HG03060 (cell line): ENCODE data around the gene RAB28.
"Not testable (repeated sequence)": the region's sequence is repeated elsewhere in the genome, so short reads cannot be mapped to it uniquely, and the experiment has no call there.

ENCODE experiments used
- ATAC-seq: cut with Tn5 transposase; IDR thresholded peaks from one replicate; pipeline ENCODE4 v1.9.1; 2021; ENCODE audit warnings: low read depth, moderate number of reproducible peaks; ENCODE audit not compliant: unreplicated experiment

Gene RAB28

DNA sequence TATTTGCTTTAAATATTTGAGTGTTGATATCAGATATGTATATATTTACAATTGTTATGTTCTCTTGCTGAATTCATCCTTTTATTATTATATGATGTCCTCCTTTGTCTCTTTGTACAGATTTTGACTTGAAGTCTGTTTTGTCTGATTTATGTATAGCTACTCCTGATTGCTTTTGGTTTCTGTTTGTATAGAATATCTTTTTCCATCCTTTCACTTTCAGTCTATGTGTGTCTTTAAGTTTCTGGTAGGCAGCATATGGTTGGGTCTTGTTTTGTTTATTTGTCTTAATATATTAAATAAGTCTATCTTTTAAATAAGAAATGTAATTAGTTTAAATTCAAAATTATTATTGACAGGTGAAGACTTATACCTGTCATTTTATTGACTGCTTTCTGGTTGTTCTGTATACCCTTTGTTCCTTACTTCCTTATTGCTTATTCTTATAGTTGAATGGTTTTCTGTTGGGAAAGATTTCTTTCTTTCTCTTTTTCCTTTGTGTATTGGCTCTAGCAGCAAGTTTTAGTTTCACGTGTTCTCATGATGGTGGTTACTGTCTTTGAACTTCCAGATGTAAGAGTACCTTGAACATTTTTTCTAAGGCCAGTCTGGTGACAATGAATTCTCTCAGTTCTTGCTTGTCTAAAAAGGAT, 31.1 kb downstream of the RAB28 start:
- ATAC-seq, result no peak

- no peak for ATAC-seq
These were observed 34.5 kb downstream of the RAB28 start for GRCh38 chr4:13449590-13449989.

GRCh38 chr4:13445841-13446790, 38.0 kb downstream of the RAB28 start:
- no peak for ATAC-seq

GRCh38 chr4:13441506-13441905, 42.6 kb downstream of the RAB28 start:
- no peak for ATAC-seq

DNA sequence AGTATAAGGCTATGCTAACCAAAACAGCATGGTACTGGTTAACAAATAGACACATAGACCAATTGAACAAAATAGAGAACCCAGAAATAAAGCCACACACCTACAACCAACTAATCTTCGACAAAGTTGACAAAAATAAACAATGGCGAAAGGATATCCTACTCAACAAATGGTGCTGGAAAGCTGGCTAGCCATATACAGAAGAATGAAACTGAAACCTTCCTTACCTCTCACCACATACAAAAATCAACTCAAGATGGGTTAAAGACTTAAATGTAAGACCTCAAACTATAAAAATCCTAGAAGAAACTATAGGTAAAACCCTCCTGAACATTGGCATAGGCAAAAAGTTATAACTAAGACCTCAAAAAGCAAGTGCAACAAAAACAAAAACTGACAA, 47.2 kb downstream of the RAB28 start:
- no peak for ATAC-seq

DNA sequence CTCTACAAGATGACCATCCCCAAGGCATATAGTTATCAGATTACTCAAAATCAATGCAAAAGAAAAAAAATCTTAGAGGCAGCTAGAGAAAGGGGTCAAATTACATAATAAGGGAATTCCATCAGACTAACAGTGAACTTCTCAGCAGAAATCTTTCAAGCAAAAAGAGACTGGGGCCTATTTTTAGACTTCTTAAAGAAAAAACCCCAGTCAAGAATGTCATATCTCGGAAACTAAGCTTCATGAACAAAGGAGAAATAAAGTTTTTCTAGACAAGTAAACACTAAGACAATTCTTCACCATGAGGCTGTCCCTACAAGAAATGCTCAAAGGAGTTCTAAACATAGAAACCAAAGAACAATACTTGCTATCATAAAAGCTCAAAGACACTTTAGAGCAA, 51.7 kb downstream of the RAB28 start:
- ATAC-seq, result no peak

DNA sequence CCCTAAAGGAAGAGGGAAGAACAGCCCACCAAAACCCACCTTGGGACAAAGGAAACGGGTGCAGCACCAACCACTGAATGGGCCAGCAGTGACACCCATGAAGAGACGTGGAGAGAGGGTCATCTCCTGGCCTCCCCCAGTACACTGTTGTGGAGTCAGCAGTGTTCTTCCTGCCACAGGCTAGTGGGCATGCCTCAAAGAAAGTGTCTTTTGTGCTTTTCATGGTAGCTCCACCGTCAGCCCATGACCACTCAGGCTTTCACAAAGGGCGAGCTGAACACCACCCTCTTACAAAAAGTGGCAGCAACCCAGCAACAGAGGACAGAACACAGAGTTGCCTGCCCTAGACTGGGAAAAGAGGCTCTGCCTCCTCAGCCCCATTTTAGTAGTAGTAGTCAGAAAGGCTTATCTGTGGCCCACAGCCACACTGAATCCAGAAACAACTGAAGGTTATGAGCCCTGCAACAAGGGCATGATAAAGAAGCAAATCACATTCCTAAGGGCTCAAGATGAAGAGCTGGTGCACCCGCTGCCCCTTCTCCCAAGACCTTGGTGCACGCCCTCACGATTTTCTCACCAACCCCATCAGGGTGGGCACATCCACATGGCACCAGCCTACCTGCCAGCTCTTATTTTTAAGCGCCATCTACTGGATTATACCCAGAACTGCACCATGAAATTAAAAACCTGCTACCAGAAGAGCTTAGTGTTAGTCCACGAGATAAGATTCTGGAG, 53.1 kb downstream of the RAB28 start:
- no peak for ATAC-seq

GRCh38 chr4:13427599-13428325, 56.4 kb downstream of the RAB28 start:
- ATAC-seq, result no peak

DNA sequence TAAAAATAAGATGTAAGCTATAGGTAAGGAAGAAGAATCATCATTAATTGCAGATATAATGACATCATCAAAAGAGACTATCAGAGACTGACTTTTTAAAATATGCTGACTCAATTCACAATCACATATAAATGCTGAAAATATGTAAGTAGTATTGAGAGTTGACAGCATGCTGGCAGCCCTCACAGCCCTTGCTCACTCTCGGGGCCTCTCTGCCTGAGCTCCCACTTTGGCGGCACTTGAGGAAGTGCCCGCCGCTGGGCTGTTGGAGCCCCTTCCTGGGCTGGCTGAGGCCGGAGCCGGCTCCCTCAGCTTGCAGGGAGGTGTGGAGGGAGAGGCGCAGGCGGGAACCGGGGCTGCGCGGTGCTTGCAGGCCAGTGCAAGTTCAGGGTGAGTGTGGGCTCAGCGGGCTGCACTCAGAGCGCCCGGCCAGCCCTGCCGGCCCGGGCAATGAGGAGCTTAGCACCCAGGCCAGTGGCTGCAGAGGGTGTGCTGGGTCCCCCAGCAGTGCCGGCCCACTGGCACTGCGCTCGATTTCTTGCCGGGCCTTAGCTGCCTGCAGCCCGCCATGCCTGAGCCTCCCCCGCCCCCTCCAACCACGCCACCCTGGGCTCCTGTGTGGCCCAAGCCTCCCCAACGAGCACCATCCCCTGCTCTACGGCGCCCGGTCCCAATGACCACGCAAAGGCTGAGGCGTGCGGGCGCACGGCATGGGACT, 68.9 kb downstream of the RAB28 start:
- no peak for ATAC-seq

DNA sequence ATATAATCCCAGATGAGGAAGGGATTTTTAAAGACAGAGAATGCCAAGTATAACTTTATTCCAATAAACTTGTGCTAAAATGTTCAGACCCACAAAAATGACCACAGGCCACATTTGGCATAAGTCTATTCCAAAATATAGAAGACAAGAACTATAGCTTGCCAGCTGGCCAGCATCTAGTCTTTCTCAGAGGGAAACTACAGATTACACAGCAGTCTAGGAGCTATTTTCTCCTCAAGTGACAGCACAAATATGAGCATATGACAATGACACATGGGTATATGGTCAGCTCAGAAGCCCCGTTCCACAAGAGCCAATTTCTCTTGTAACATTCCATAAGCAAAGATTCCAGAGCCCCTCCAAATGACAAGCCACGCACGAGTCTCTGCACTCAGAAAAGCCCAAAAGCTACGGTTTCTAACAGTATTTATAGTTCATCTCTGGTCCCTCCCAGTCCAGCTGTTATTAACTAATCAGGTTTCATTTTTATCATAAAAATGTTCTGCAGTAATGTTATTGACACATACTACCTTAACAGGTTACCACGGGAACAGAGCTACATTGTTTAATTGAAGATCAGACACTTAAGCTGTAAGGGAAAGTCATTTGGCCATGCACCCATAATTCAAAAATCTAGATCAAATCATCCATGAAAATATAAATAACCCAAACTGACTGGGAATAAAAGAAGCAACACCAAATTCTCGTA, 70.3 kb downstream of the RAB28 start:
- ATAC-seq, result no peak

DNA sequence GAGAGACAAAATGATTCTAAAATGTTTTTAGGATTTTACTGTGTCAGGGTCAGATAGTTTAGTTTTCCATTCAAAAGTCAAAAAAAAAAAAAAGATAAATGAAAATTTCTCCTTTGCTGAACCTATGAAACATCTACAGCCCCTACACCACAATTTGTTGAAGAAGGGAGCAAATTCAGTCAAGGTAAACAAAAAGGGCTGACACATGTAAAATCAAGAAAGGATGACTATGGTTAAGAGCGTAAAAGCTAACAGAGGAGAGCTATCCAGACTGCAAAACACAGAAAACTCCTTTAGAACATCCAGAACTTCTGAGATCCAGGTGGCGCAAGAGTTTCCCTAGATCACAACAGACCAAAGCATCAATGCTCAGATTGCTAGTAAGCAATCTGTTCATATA, 72.2 kb downstream of the RAB28 start:
- ATAC-seq, result no peak

GRCh38 chr4:13409324-13409723, 74.8 kb downstream of the RAB28 start:
- ATAC-seq, result no peak

DNA sequence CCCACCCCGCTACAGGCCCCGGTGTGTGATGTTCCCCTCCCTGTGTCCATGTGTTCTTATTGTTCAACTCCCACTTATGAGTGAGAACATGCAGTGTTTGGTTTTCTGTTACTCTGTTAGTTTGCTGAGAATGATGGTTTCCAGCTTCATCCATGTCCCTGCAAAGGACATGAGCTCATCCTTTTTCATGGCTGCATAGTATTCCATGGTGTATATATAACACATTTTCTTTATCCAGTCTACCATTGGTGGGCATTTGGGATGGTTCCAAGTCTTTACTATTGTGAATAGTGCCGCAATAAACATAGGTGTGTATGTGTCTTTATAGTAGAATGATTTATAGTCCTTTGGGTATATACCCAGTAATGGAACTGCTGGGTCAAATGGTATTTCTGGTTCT, 78.0 kb downstream of the RAB28 start:
- ATAC-seq, result not testable (repeated sequence)

DNA sequence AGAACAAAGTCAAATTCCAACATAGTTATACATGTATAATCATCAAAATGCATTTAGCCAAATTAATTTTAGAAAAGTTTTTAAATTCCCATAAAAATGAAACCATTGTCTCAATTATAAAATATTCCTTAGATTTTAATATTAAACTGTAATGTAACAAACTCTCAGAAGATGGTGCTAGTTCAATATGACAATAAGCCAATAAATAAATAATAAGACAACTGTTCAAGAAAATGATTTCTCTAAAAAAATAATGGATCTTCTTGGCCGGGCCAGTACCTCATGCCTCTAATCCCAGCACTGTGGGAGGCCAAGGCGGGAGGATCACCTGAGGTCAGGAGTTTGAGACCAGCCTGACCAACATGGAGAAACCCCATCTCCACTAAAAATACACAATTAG, 80.3 kb downstream of the RAB28 start:
- ATAC-seq, result no peak

DNA sequence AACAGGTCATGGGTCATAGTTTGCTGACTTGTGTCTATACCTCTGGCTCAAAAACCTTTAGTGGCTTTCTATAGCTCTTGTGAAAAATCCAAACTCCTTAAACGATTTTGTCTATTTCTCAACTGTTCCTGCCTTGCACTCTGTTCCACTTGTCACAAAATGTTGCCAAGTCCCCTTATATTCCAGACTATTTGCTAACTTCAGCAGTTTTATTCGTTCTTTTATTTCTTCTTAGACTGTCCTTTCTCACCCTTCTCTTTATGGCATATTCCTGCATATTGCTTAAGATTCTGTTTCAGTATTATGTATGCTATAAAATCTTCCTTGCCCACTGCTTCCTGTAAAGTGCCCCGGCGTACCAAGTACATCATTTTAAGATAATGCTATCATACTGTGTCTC, 80.8 kb downstream of the RAB28 start:
- ATAC-seq, result no peak

- ATAC-seq, result no peak
These were observed 84.9 kb downstream of the RAB28 start for GRCh38 chr4:13399257-13399656.

GRCh38 chr4:13396161-13396560, 88.0 kb downstream of the RAB28 start:
- ATAC-seq, result no peak

DNA sequence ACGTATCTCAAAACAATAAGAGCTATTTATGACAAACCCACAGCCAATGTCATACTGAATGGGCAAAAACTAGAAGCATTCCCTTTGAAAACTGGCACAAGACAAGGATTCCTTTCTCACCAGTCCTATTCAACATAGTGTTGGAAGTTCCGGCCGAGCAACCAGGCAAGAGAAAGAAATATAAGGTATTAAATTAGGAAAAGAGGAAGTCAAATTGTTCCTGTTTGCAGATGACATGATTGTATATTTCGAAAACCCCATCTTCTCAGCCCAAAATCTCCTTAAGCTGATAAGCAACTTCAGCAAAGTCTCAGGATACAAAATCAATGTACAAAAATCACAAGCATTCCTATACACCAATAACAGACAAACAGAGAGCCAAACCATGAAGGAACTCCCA, 94.2 kb downstream of the RAB28 start:
- ATAC-seq, result not testable (repeated sequence)

DNA sequence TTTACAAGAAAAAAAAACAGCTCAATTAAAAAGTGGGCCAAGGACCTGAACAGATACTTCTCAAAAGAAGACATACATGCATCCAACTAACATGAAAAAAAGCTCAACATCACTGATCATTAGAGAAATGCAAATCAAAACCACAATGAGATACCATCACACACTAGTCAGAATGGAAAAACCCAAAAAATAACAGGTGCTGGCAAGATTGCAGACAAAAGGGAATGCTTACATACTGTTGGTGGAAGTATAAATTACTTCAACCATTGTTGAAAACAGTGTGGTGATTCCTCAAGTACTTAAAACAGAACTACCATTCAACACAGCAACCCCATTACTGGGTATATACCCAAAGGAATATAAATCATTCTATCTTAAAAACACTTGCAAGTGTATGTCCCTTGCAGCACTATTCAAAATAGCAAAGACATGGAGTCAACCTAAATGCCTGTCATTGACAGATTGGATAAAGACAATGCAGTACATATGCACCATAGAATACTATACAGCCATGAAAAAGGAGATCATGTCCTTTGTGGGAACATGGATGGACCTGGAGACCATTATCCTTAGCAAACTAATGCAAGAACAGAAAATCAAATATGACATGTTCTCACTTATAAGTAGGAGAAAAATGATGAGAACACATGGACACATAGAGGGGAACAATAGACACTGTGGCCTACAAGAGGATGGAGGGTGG, 97.6 kb downstream of the RAB28 start:
- ATAC-seq, result peak; percentile 91
